BE2C (cell line): ENCODE data around the gene CTH.

Experiments used
- DNase-seq: peaks from one replicate; pipeline ENCODE4 v3.0.0-alpha.2; 2020
- H3K27me3 ChIP-seq: fragments of 250-450 bp; sonication (Bioruptor Pico); 2 replicates; pipeline ENCODE4 v1.5.1; 2020; ENCODE audit warnings: mild to moderate bottlenecking
- H3K36me3 ChIP-seq: fragments of 250-450 bp; sonication (Bioruptor Pico); 2 replicates; pipeline ENCODE4 v1.5.1; 2020; ENCODE audit warnings: mild to moderate bottlenecking
- H3K4me1 ChIP-seq: fragments of 250-450 bp; sonication (Bioruptor Pico); 2 replicates; pipeline ENCODE4 v1.5.1; 2020
- H3K4me3 ChIP-seq: 2 replicates; pipeline ENCODE4 v1.5.1; 2011; ENCODE audit warnings: low read depth, low read length
- H3K9me3 ChIP-seq: fragments of 250-450 bp; sonication (Bioruptor Pico); 2 replicates; pipeline ENCODE4 v1.5.1; 2020
- TF ChIP-seq, protein P1 (sequence below): IDR thresholded peaks from 2 replicates; pipeline ENCODE4 v1.5.1; 2012; ENCODE audit warnings: mild to moderate bottlenecking, low read depth, low read length

CTH gene

DNA sequence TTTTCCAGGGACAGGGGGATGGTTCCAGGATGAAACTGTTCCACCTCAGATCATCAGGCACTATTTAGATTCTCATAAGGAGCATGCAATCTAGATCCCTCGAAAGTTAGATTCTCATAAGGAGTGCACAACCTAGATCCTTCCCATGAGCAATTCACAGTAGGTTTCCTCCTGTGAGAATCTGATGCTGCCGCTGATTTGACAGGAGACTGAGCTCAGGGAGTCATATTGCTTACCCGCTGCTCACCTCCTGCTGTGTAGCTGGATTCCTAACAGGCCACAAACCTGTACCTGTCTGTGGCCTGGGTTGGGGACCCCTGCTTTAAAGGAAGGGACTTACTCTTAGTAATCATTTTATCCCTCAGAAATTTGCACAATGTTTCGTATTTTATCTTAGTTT, 9.3 kb downstream of the CTH start:
- Histone ChIP-seq H3K9me3 (no peaks in the 10 kb centered on the region), H3K27me3 (no peaks in the 10 kb centered on the region), H3K4me3 (no peak overlapping the region), H3K4me1 (no peaks in the 10 kb centered on the region), H3K36me3 (no peaks in the 10 kb centered on the region)
- no peak for DNase-seq
- TF ChIP-seq, protein P1, sequence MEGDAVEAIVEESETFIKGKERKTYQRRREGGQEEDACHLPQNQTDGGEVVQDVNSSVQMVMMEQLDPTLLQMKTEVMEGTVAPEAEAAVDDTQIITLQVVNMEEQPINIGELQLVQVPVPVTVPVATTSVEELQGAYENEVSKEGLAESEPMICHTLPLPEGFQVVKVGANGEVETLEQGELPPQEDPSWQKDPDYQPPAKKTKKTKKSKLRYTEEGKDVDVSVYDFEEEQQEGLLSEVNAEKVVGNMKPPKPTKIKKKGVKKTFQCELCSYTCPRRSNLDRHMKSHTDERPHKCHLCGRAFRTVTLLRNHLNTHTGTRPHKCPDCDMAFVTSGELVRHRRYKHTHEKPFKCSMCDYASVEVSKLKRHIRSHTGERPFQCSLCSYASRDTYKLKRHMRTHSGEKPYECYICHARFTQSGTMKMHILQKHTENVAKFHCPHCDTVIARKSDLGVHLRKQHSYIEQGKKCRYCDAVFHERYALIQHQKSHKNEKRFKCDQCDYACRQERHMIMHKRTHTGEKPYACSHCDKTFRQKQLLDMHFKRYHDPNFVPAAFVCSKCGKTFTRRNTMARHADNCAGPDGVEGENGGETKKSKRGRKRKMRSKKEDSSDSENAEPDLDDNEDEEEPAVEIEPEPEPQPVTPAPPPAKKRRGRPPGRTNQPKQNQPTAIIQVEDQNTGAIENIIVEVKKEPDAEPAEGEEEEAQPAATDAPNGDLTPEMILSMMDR, result no peak

DNA sequence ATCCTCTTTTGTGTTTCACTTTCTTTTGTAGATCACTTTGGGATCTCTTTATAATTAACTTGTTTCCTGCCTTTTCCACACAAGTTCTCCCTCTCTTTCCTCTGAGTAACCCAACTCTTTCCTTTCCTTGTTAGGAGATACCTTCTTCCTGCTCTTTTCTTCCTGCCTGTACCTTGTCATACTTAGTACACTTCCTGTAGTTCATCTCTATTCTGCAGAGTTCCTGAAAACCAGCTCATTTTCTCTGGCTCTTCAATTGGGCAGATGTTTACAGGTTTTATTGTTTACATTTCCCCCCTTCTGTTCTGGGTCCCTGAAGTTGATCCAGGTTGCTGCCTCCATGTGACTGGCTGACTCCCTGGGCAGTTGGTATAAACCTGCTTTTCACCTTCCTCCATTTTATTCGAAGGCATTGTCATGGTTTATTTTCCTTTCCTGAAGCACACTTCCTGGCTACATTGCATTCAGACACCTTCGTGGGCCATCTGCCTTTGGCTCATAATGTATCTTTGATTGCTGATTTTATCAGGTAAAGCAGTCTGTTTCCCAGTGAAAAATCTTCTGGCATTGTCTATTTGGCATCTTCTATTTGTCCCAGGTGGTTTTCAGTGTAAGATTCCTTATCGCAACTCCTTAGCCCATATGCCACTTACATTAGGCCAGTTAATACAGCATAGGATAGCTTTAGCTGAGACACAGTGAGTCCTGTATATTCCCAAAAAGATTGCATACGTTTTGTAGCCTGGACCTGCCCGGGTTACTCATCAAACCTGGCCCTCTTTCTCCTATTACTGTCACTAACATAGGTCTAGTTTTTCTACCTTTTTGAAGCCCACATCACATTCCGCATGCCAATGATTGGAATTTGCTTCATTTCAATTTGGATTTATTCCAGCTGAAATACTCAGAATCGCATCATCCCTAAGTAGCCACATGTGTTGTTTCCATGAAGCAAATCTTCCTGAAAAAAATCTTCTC, 15.4 kb downstream of the CTH start:
- no peak for DNase-seq
- H3K9me3 ChIP-seq, result no peaks in the 10 kb centered on the region
- H3K4me3 ChIP-seq, result no peak overlapping the region
- H3K27me3 ChIP-seq, result no peaks in the 10 kb centered on the region
- TF ChIP-seq, protein P1, result no peak
- no peaks in the 10 kb centered on the region for H3K4me1 ChIP-seq
- no peaks in the 10 kb centered on the region for H3K36me3 ChIP-seq

DNA sequence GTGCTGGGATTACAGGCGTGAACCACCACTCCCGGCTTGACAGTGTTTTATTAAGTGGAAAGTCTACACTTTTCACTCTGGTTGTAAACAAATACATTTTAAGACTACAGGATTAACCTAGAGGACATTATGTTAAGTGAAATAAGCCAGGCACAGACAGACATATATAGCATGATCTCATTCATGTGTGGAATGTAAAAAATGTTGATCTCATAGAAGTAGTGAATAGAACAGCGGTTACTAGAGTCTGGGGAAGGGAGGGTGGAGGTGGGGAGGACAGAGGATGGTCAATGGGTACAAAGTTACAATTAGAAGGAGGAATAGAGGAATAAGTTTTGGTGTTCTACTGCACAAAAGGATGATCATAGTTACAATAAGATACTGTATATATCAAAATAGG, 16.9 kb downstream of the CTH start:
- no peaks in the 10 kb centered on the region for H3K27me3 ChIP-seq
- no peaks in the 10 kb centered on the region for H3K36me3 ChIP-seq
- H3K4me3 ChIP-seq, result no peak overlapping the region
- no peaks in the 10 kb centered on the region for H3K4me1 ChIP-seq
- H3K9me3 ChIP-seq, result no peaks in the 10 kb centered on the region
- TF ChIP-seq, protein P1, result no peak
- DNase-seq, result no peak

DNA sequence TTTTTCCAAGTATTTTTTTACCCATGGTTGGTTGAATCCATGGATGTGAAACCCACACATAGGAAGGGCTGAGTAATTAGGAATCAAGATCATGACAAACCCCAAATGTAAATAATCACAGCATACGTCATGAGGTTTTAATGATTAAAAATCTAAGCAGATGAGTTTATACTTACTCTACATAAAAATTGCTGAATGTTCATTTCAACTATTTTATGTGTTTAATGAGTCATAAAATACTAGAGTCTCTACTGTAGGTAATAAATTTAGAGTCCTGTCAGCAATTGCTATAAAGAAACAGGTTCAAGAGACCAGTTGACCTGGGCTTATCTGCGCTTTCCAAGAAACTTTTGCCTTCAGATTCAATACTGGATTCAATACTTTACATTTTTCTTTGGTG, 18.2 kb downstream of the CTH start:
- Histone ChIP-seq H3K27me3 (no peaks in the 10 kb centered on the region), H3K36me3 (no peaks in the 10 kb centered on the region), H3K4me1 (no peaks in the 10 kb centered on the region), H3K9me3 (no peaks in the 10 kb centered on the region), H3K4me3 (no peak overlapping the region)
- DNase-seq, result no peak
- TF ChIP-seq, protein P1, result no peak

DNA sequence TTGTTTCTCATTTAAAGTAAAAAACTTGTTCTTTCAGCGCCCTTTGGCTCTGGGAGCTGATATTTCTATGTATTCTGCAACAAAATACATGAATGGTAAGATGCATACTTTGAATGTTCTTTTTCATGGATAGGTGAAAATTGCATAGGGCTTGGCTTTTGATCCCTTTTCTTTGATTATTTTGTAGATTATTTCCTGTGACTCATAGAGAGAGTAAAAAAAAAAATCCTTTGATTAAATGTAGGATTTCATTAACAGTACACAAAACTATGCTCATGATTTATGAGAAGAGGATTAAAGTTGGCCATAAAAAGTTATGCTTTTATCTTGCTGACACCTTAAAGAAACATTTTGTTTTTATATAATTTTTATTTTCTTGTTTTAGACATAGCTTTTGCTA, 18.7 kb downstream of the CTH start:
- H3K27me3 ChIP-seq, result no peaks in the 10 kb centered on the region
- DNase-seq, result no peak

More for the DNA sequence above, 18.7 kb downstream of the CTH start:
- no peaks in the 10 kb centered on the region for H3K4me1 ChIP-seq
- H3K4me3 ChIP-seq, result no peak overlapping the region
- no peaks in the 10 kb centered on the region for H3K36me3 ChIP-seq
- TF ChIP-seq, protein P1, result no peak
- no peaks in the 10 kb centered on the region for H3K9me3 ChIP-seq
